GM12878 (cell line): ENCODE results near the gene PTPRN2.

Source experiments
- CREB1 ChIP-seq: IDR thresholded peaks from 2 replicates; pipeline ENCODE4 v1.6.1; 2012; ENCODE audit warnings: low read depth, mild to moderate bottlenecking, inconsistent platforms
- CTCF ChIP-seq, 3 experiments: IDR thresholded peaks in 2 of 3; conservative IDR thresholded peaks in 1 of 3; 2 replicates each; pipeline ENCODE4 v1.5.1; 2011; ENCODE audit warnings: low read depth in 3 of 3, low read length in 3 of 3, mild to moderate bottlenecking in 3 of 3, control low read depth in 2 of 3, moderate library complexity in 2 of 3, inconsistent platforms in 1 of 3, mixed read lengths in 1 of 3; ENCODE audit not compliant: control insufficient read depth in 2 of 3, insufficient read depth in 1 of 3; ENCODE audit errors: extremely low read depth in 1 of 3
- SMAD1 ChIP-seq: fragments of 450-650 bp; IDR thresholded peaks from 2 replicates; pipeline ENCODE4 v1.6.1; 2018; ENCODE audit warnings: mild to moderate bottlenecking, low read depth; ENCODE audit not compliant: partially characterized antibody
- ZNF687 ChIP-seq: fragments of 450-650 bp; IDR thresholded peaks from 2 replicates; pipeline ENCODE4 v1.6.1; 2017; ENCODE audit warnings: mild to moderate bottlenecking, moderate library complexity

- TF ChIP-seq CTCF (IDR thresholded peaks at IDR 0.05 in 2 of 3, conservative IDR thresholded peaks at IDR 0.05 in 1 of 3; ENCODE audit: control insufficient read depth in 2 of 3, extremely low read depth in 1 of 3, insufficient read depth in 1 of 3, low read depth in 3 of 3, low read length in 3 of 3) (no peak), CREB1 (no peak), ZNF687 (no peak), SMAD1 (no peak)
Measured at GRCh38 chr7:158241919-158242318, 345.7 kb downstream of the PTPRN2 start.
